Tibial nerve (tissue), 4 donors: Measurements from ENCODE around the gene TNPO1.

Experiments
- EP300 ChIP-seq, 2 donors: sonication (generic); formaldehyde crosslinking; IDR thresholded peaks; one replicate each; pipeline ENCODE4 v1.6.1; 2017; ENCODE audit warnings: antibody characterized with exemption in 2 of 2, mild to moderate bottlenecking in 1 of 2
- POLR2A ChIP-seq, 2 donors: fragments of 450-650 bp; IDR thresholded peaks; one replicate each; pipeline ENCODE4 v1.6.1; 2017; ENCODE audit warnings: antibody characterized with exemption in 2 of 2, mild to moderate bottlenecking in 2 of 2, moderate library complexity in 2 of 2
- TF ChIP-seq, protein P1 (sequence below), 5 experiments: fragments of 200-600 bp in 3 of 5; fragments of 450-650 bp in 2 of 5; sonication (generic) in 3 of 5; IDR thresholded peaks; one replicate each; pipeline ENCODE4 v1.5.1; 2016 to 2019; ENCODE audit warnings: antibody characterized with exemption in 5 of 5, mild to moderate bottlenecking in 3 of 5, moderate library complexity in 2 of 5

- TF ChIP-seq, protein P1, sequence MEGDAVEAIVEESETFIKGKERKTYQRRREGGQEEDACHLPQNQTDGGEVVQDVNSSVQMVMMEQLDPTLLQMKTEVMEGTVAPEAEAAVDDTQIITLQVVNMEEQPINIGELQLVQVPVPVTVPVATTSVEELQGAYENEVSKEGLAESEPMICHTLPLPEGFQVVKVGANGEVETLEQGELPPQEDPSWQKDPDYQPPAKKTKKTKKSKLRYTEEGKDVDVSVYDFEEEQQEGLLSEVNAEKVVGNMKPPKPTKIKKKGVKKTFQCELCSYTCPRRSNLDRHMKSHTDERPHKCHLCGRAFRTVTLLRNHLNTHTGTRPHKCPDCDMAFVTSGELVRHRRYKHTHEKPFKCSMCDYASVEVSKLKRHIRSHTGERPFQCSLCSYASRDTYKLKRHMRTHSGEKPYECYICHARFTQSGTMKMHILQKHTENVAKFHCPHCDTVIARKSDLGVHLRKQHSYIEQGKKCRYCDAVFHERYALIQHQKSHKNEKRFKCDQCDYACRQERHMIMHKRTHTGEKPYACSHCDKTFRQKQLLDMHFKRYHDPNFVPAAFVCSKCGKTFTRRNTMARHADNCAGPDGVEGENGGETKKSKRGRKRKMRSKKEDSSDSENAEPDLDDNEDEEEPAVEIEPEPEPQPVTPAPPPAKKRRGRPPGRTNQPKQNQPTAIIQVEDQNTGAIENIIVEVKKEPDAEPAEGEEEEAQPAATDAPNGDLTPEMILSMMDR (IDR thresholded peaks at IDR 0.05), result no peak
- no peak for TF ChIP-seq EP300 (IDR thresholded peaks at IDR 0.05)
- TF ChIP-seq POLR2A (IDR thresholded peaks at IDR 0.05), result no peak
Measured at GRCh38 chr5:72836810-72837209, 20.3 kb downstream of the TNPO1 start.
